Kasumi-1 (cell line): Measurements from ENCODE around the gene ESM1.
"Not testable (repeated sequence)": the region's sequence is repeated elsewhere in the genome, so short reads cannot be mapped to it uniquely, and the experiment has no call there.

ENCODE experiments used
- DNase-seq, 2 experiments: peaks; one replicate each; lab custom pipeline; 2025; lab: John Stamatoyannopoulos, UW

ESM1 gene

GRCh38 chr5:54985301-54986268 is at the start of gene ESM1:
Gene ESM1, minus strand, starts transcription at chr5:54985593. Its CDS starts 76 bp downstream, at chr5:54985517.
- DNase-seq, result no peak

- no peak for DNase-seq
Measured at GRCh38 chr5:55033568-55033967, 48.2 kb upstream of the ESM1 start.

GRCh38 chr5:55031492-55031891 is 46.1 kb upstream of the ESM1 start:
- DNase-seq, result no peak

- DNase-seq, result no peak
Measured at GRCh38 chr5:55030676-55031369, 45.4 kb upstream of the ESM1 start.

GRCh38 chr5:55030220-55030619 is 44.8 kb upstream of the ESM1 start:
- DNase-seq, result no peak

GRCh38 chr5:55027595-55027994 is 42.2 kb upstream of the ESM1 start:
- peak; percentile 10 to 23 for DNase-seq

- no peak for DNase-seq
Measured at GRCh38 chr5:55022450-55022849, 37.1 kb upstream of the ESM1 start.

GRCh38 chr5:55021821-55022220 is 36.4 kb upstream of the ESM1 start:
- no peak for DNase-seq

GRCh38 chr5:55021410-55021809 is 36.0 kb upstream of the ESM1 start:
- DNase-seq, result no peak

- DNase-seq, result not testable (repeated sequence)
Measured at GRCh38 chr5:55010149-55010548, 24.8 kb upstream of the ESM1 start.

GRCh38 chr5:55004729-55005128 is 19.3 kb upstream of the ESM1 start:
- no peak for DNase-seq

GRCh38 chr5:55003432-55004065 is 18.2 kb upstream of the ESM1 start:
- no peak for DNase-seq

- DNase-seq, result not testable (repeated sequence)
Measured at GRCh38 chr5:55002166-55002565, 16.8 kb upstream of the ESM1 start.

- no peak for DNase-seq
Measured at GRCh38 chr5:54997081-54997480, 11.7 kb upstream of the ESM1 start.

- DNase-seq, result no peak
Measured at GRCh38 chr5:54996466-54996865, 11.1 kb upstream of the ESM1 start.

GRCh38 chr5:54995168-54995567 is 9.8 kb upstream of the ESM1 start:
- no peak for DNase-seq

- no peak for DNase-seq
Measured at GRCh38 chr5:54994628-54995027, 9.2 kb upstream of the ESM1 start.

- no peak for DNase-seq
Measured at GRCh38 chr5:54993318-54993717, 7.9 kb upstream of the ESM1 start.

GRCh38 chr5:54991416-54991815 is 6.0 kb upstream of the ESM1 start:
- DNase-seq, result no peak

GRCh38 chr5:54990841-54991258 is 5.5 kb upstream of the ESM1 start:
- DNase-seq, result no peak

- no peak for DNase-seq
Measured at GRCh38 chr5:54988817-54989216, 3.4 kb upstream of the ESM1 start.

GRCh38 chr5:54988218-54988617 is 2.8 kb upstream of the ESM1 start:
- no peak for DNase-seq

GRCh38 chr5:54986269-54986654 is 869 bp upstream of the ESM1 start:
- DNase-seq, result no peak
